HepG2 (cell line): ENCODE measurements around the gene PUS7. TPM values are rescaled to one million over a fixed set of nuclear protein-coding genes. Genes with fewer than 3 reads are reported as not detected.
A peak's percentile ranks its signal among the peaks of the same experiment; 100 is the strongest.

Source experiments
- ATAC-seq: fragments of 200-7000 bp; cut with Tn5 transposase; 3 replicates; pipeline ENCODE4 v1.9.1; 2020; ENCODE audit warnings: mild to moderate bottlenecking, moderate library complexity
- BruUV-seq: library from RNA; stranded (reverse); fragments of 400-500 nt; replicated peaks from 2 replicates; lab custom pipeline; 2021; lab: Mats Ljungman, UMichigan
- CTCF ChIA-PET: fragments of 300-600 bp; formaldehyde crosslinking; extraction: SDS; loops from one replicate; lab custom pipeline; 2021; ENCODE audit warnings: low total read pairs, inconsistent platforms, low intra/inter-chr PET ratio; lab: Yijun Ruan, JAX
- POLR2A ChIA-PET: fragments of 350-600 bp; sonication (Branson Sonifier 250); formaldehyde crosslinking; loops from one replicate; lab custom pipeline; 2020; ENCODE audit warnings: antibody characterized with exemption, inconsistent platforms; lab: Yijun Ruan, JAX
- DNase-seq: peaks from one replicate; pipeline ENCODE4 v3.0.0-alpha.2; 2015; ENCODE audit warnings: low spot score
- FAIRE-seq: peaks from 3 replicates; lab custom pipeline; 2011; peaks lifted over from hg19 to GRCh38; lab: Jason Lieb, UNC
- H2AFZ ChIP-seq: one replicate; pipeline ENCODE4 v1.6.1; 2011; ENCODE audit warnings: low read length, inconsistent platforms
- H3K27ac ChIP-seq: fragments of 300-600 bp; 3 replicates; pipeline ENCODE4 v1.8.0; 2011; ENCODE audit warnings: mixed run types, mild to moderate bottlenecking, mixed read lengths, low read length, inconsistent platforms; ENCODE audit not compliant: insufficient read depth; ENCODE audit errors: extremely low read length
- H3K27me3 ChIP-seq, 2 experiments: fragments of 200-600 bp in 1 of 2; 2 replicates in 1 of 2; 3 replicates in 1 of 2; pipeline versions ENCODE4 v1.6.0 to v1.8.0; 2011; ENCODE audit warnings: low read length in 2 of 2, mild to moderate bottlenecking in 2 of 2, moderate library complexity in 2 of 2, inconsistent platforms in 1 of 2; ENCODE audit not compliant: insufficient read depth in 2 of 2, control insufficient read depth in 1 of 2
- H3K36me3 ChIP-seq, 2 experiments: fragments of 200-600 bp in 1 of 2; replicated peaks in 1 of 2; 2 replicates in 1 of 2; 3 replicates in 1 of 2; pipeline versions ENCODE4 v1.5.1 to v1.8.0; 2011; ENCODE audit warnings: low read length in 2 of 2, inconsistent platforms in 1 of 2; ENCODE audit not compliant: insufficient read depth in 2 of 2, control insufficient read depth in 1 of 2
- H3K4me1 ChIP-seq: 2 replicates; pipeline ENCODE4 v1.5.1; 2012; ENCODE audit warnings: low read length, inconsistent platforms; ENCODE audit not compliant: insufficient read depth
- H3K4me2 ChIP-seq: 2 replicates; pipeline ENCODE4 v1.6.0; 2011; ENCODE audit warnings: low read depth, low read length, inconsistent platforms
- H3K4me3 ChIP-seq, 3 experiments: fragments of 200-600 bp in 1 of 3; sonication (generic), shearing (Covaris generic) in 1 of 3; replicated peaks in 1 of 3; 2 replicates each; pipeline ENCODE4 v1.5.1; 2011 to 2016; ENCODE audit warnings: low read length in 3 of 3, inconsistent platforms in 2 of 3, low read depth in 2 of 3, mild to moderate bottlenecking in 2 of 3, control low read depth in 1 of 3, mixed read lengths in 1 of 3; ENCODE audit not compliant: insufficient read depth in 1 of 3
- H3K79me2 ChIP-seq: one replicate; pipeline ENCODE4 v1.6.1; 2011; ENCODE audit warnings: low read length, inconsistent platforms; ENCODE audit not compliant: insufficient read depth
- H3K9ac ChIP-seq: 2 replicates; pipeline ENCODE4 v1.6.0; 2011; ENCODE audit warnings: mild to moderate bottlenecking, low read depth, low read length, inconsistent platforms; ENCODE audit not compliant: insufficient read depth
- H3K9me3 ChIP-seq: 2 replicates; pipeline ENCODE4 v1.5.1; 2012; ENCODE audit warnings: mild to moderate bottlenecking, low read length
- H4K20me1 ChIP-seq: 2 replicates; pipeline ENCODE4 v1.6.0; 2011; ENCODE audit warnings: inconsistent platforms, mild to moderate bottlenecking, low read length, moderate library complexity; ENCODE audit not compliant: insufficient read depth
- ATF1 ChIP-seq: IDR thresholded peaks from 2 replicates; pipeline ENCODE4 v1.6.1; 2016; ENCODE audit warnings: mild to moderate bottlenecking, control low read depth
- MYNN ChIP-seq: sonication (generic); formaldehyde crosslinking; IDR thresholded peaks from 2 replicates; pipeline ENCODE4 v1.4.0; 2020; ENCODE audit warnings: mild to moderate bottlenecking, low read depth, missing genetic modification reagents
- RBM22 ChIP-seq: fragments of 200-400 bp; formaldehyde crosslinking; optimal IDR thresholded peaks from 2 replicates; pipeline ENCODE3; 2017; ENCODE audit warnings: mild to moderate bottlenecking, low read length, moderate library complexity
- WGBS: methylation state at CpG from one replicate; pipeline ENCODE4 v1.1.6; 2017; ENCODE audit warnings: low lambda C conversion rate; 5-methylcytosine and 5-hydroxymethylcytosine counted together
- in situ Hi-C: cut with HindIII; loops from 2 replicates; pipeline ENCODE4 v1.10.0; 2017; ENCODE audit warnings: low pct_unique_long_range_greater_than_20kb; ENCODE audit not compliant: extremely low pct_ligation_motif_present
- intact Hi-C: fragments of 100-400 bp; cut with micrococcal nuclease; formaldehyde crosslinking; loops from one replicate; pipeline ENCODE4 v1.10.0; 2022; ENCODE audit not compliant: unreplicated experiment
- polyA plus RNA-seq, 8 experiments: library from polyadenylated mRNA; depleted of rRNA in 3 of 8; stranded (reverse) in 7 of 8; unstranded in 1 of 8; fragments of >200 nt; fragmentation: Illumina TruSeq in 4 of 8; extraction: Trizol in 4 of 8; gene quantifications; 2 replicates each; pipeline versions ENCODE4 v1.2.1 to v1.2.3, GENCODE V29; 2011 to 2016; ENCODE audit warnings: low read depth in 4 of 8, missing spikeins in 1 of 8, mixed read lengths in 1 of 8; ENCODE audit not compliant: insufficient read depth in 1 of 8
- total RNA-seq, 5 experiments: library from RNA; depleted of rRNA; stranded (reverse); fragments of >200 nt; fragmentation: Illumina TruSeq; extraction: Trizol; gene quantifications; 2 replicates each; pipeline ENCODE4 v1.2.3, GENCODE V29; 2016; ENCODE audit warnings: low read depth in 1 of 5
- TF ChIP-seq, protein P1 (sequence below): sonication (generic); formaldehyde crosslinking; IDR thresholded peaks from 2 replicates; pipeline ENCODE4 v1.5.1; 2020; ENCODE audit warnings: missing genetic modification reagents, mild to moderate bottlenecking, borderline replicate concordance
- TF ChIP-seq, protein P2 (sequence below): IDR thresholded peaks from 2 replicates; pipeline ENCODE4 v1.6.1; 2016; ENCODE audit warnings: missing compliant biosample characterization, missing genetic modification reagents, borderline replicate concordance

PUS7 gene
- total and polyA plus RNA-seq, 2 of the 13 experiments (the other 11 are each of a cell fraction or from before 2014, with no cell fraction given), result 14.4 to 41.2 TPM

DNA sequence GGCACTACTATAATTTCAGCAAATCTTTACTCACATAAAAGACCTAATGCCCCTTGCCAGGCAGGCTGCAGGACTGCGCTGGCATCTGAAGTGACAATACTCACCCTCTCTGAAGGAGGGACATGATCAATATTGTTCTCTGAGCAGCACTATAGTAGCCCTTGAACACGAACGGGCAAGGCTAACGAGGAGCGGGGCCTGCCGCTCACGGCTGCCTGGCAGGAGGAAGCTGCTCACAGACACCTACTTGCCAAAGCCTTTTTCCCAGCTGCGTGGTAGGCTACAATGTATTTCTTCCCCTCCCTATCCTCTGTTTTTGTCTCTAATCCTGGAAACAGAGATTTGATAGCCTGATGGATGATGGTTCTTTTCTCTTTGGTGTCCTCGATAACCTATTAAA, 19.9 kb downstream of the PUS7 start:
- TF ChIP-seq MYNN (CRISPR knock-in tag) (no peak), ATF1 (CRISPR knock-in tag) (no peak), RBM22 (peak; percentile 22)
- TF ChIP-seq, protein P1, sequence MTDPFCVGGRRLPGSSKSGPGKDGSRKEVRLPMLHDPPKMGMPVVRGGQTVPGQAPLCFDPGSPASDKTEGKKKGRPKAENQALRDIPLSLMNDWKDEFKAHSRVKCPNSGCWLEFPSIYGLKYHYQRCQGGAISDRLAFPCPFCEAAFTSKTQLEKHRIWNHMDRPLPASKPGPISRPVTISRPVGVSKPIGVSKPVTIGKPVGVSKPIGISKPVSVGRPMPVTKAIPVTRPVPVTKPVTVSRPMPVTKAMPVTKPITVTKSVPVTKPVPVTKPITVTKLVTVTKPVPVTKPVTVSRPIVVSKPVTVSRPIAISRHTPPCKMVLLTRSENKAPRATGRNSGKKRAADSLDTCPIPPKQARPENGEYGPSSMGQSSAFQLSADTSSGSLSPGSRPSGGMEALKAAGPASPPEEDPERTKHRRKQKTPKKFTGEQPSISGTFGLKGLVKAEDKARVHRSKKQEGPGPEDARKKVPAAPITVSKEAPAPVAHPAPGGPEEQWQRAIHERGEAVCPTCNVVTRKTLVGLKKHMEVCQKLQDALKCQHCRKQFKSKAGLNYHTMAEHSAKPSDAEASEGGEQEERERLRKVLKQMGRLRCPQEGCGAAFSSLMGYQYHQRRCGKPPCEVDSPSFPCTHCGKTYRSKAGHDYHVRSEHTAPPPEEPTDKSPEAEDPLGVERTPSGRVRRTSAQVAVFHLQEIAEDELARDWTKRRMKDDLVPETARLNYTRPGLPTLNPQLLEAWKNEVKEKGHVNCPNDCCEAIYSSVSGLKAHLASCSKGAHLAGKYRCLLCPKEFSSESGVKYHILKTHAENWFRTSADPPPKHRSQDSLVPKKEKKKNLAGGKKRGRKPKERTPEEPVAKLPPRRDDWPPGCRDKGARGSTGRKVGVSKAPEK, result no peak
- TF ChIP-seq, protein P2, sequence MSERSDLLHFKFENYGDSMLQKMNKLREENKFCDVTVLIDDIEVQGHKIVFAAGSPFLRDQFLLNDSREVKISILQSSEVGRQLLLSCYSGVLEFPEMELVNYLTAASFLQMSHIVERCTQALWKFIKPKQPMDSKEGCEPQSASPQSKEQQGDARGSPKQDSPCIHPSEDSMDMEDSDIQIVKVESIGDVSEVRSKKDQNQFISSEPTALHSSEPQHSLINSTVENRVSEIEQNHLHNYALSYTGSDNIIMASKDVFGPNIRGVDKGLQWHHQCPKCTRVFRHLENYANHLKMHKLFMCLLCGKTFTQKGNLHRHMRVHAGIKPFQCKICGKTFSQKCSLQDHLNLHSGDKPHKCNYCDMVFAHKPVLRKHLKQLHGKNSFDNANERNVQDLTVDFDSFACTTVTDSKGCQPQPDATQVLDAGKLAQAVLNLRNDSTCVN (CRISPR knock-in tag), result no peak
- Histone ChIP-seq H3K4me2 (no peak overlapping the region), H3K4me1 (no peaks in the 10 kb centered on the region), H3K9ac (no peak overlapping the region), H3K36me3 (peaks cover 18 to 66% of the 10 kb centered on the region in 2 experiments), H3K9me3 (no peaks in the 10 kb centered on the region), H2AFZ (no peak overlapping the region), H4K20me1 (no peaks in the 10 kb centered on the region), H3K79me2 (no peaks in the 10 kb centered on the region), H3K27me3 (no peaks in the 10 kb centered on the region), H3K27ac (no peak overlapping the region), H3K4me3 (no peak overlapping the region)
- ATAC-seq (no peak), FAIRE-seq (no peak), DNase-seq (no peak)
- WGBS, result 97% methylated on average over 9 of the region's 9 CpGs
- intact Hi-C loops (no loop called here), in situ Hi-C loops (no loop called here)
- BruUV-seq, result no TSS peak
- CTCF ChIA-PET, result no interaction called here
- POLR2A ChIA-PET, result no interaction called here
